ENCODE results near the gene FAM167B.

FAM167B gene

GRCh38 chr1:32239790-32240139 lies 7.3 kb upstream of the FAM167B start:
- no peak for TF ChIP-seq SIN3A (IDR thresholded peaks at IDR 0.05; ENCODE audit: borderline replicate concordance, insufficient read depth, low read length)
- no peak for TF ChIP-seq FOXP2 (optimal IDR thresholded peaks at IDR 0.05; ENCODE audit: borderline replicate concordance, extremely low read depth, extremely low read length, insufficient read depth)
- no peak for TF ChIP-seq TAF1 (IDR thresholded peaks at IDR 0.05; ENCODE audit: borderline replicate concordance, insufficient read depth, low read length)
- no peak for TF ChIP-seq POLR2AphosphoS5 (IDR thresholded peaks at IDR 0.05; ENCODE audit: low read depth, low read length)
- TF ChIP-seq REST (IDR thresholded peaks at IDR 0.05; ENCODE audit: insufficient read depth in 1 of 2, low read depth in 2 of 2, low read length in 2 of 2) = no peak

DNA sequence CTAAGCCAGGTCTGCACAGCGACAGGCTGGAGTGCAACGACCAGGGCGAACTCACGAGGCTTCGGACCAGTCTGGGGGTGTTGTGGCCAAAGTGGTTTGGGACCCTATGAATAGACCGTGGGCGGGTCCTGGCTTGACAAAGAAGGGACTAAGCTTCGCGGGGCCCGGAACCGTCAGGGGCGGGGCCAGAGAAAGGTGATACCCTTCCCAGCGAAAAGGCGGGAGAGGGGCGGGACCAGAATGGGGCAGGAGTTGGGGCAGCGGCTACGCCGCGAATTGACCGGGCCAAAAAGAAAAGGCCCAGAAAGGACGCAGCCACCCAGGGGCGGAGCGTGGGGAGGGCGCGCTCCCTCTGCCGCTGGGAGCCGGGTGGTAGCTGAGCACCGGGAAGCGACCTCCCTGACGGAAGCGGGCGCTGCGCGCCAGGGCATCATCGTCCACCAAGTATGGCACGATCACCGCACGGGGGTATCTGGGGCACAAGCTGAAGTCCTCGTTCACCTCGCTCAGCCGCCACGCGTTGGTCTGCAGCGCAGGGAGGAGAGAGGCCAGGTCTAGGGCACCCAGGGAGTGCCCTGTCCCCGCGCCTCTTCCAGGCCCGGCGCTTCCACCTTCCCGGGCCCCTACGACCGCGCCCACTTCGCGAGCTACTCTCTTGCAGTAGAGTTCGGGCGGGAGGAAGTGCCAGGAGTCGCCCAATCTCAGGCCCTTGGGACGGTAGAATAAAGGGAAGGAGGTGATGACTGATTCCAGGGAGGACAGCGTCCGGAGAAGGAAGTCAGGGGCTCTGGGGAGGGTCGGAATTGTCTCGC lies 6.7 kb upstream of the FAM167B start:
- TF ChIP-seq SIN3A (IDR thresholded peaks at IDR 0.05; ENCODE audit: borderline replicate concordance, insufficient read depth, low read length) = no peak
- TF ChIP-seq FOXP2 (optimal IDR thresholded peaks at IDR 0.05; ENCODE audit: borderline replicate concordance, extremely low read depth, extremely low read length, insufficient read depth) = no peak
- TF ChIP-seq TAF1 (IDR thresholded peaks at IDR 0.05; ENCODE audit: borderline replicate concordance, insufficient read depth, low read length) = no peak
- TF ChIP-seq REST (IDR thresholded peaks at IDR 0.05; ENCODE audit: insufficient read depth in 1 of 2, low read depth in 2 of 2, low read length in 2 of 2) = no peak
- TF ChIP-seq POLR2AphosphoS5 (IDR thresholded peaks at IDR 0.05; ENCODE audit: low read depth, low read length) = no peak

DNA sequence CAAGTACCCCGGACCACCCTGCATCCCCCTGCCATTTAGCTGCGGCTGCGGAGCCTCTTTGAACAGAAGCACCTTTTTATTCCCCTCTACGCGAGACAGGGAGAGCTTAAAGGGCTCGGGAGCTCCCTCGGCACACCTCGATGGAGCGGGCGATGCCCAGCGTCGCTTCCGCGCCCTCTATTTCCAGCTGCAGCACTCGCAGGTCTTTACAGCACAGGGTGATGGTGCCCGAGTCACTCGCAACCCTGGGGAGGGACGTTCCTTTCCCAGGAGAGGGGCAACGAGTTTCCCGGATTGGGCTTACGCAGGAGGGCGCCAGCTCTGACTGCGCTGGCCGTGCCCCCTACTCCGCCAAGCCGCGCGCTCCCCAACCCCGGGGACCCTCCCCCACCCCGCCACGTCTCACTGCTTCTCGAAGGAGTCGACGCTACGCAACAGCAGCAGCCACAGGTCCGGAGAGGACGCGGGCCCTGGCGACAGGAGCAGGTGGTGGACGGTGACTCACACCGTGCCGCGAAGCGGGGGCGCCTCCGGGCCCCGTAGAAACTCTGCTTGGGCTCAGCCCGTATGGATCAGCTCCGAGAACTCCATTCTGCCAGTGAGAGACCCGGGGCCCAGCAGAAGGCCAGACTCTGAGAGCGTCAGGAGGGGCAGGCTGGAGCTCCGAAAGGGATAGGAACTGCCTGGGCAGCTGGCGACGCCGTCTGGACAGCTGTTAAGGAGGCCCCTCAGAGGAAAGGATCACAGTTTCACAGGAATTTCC lies 5.8 kb upstream of the FAM167B start:
- TF ChIP-seq REST (IDR thresholded peaks at IDR 0.05; ENCODE audit: insufficient read depth in 1 of 2, low read depth in 2 of 2, low read length in 2 of 2) (no peak), FOXP2 (optimal IDR thresholded peaks at IDR 0.05; ENCODE audit: borderline replicate concordance, extremely low read depth, extremely low read length, insufficient read depth) (no peak), TAF1 (IDR thresholded peaks at IDR 0.05; ENCODE audit: borderline replicate concordance, insufficient read depth, low read length) (no peak), POLR2AphosphoS5 (IDR thresholded peaks at IDR 0.05; ENCODE audit: low read depth, low read length) (no peak), SIN3A (IDR thresholded peaks at IDR 0.05; ENCODE audit: borderline replicate concordance, insufficient read depth, low read length) (no peak)

GRCh38 chr1:32242341-32242851 lies 4.6 kb upstream of the FAM167B start:
- TF ChIP-seq SIN3A (IDR thresholded peaks at IDR 0.05; ENCODE audit: borderline replicate concordance, insufficient read depth, low read length) (no peak), FOXP2 (optimal IDR thresholded peaks at IDR 0.05; ENCODE audit: borderline replicate concordance, extremely low read depth, extremely low read length, insufficient read depth) (no peak)

GRCh38 chr1:32247452-32247851 lies 430 bp downstream of the FAM167B start:
- no peak for TF ChIP-seq REST (IDR thresholded peaks at IDR 0.05; ENCODE audit: insufficient read depth in 1 of 2, low read depth in 2 of 2, low read length in 2 of 2)
- no peak for TF ChIP-seq FOXP2 (optimal IDR thresholded peaks at IDR 0.05; ENCODE audit: borderline replicate concordance, extremely low read depth, extremely low read length, insufficient read depth)
- TF ChIP-seq SIN3A (IDR thresholded peaks at IDR 0.05; ENCODE audit: borderline replicate concordance, insufficient read depth, low read length) = no peak
- no peak for TF ChIP-seq POLR2AphosphoS5 (IDR thresholded peaks at IDR 0.05; ENCODE audit: low read depth, low read length)
- TF ChIP-seq TAF1 (IDR thresholded peaks at IDR 0.05; ENCODE audit: borderline replicate concordance, insufficient read depth, low read length) = no peak

Measured in PFSK-1 (cell line).